ENCODE data around the gene TM4SF4. TPM values are rescaled to one million over a fixed set of nuclear protein-coding genes. Genes with fewer than 3 reads are reported as not detected.
A peak's percentile ranks its signal among the peaks of the same experiment; 100 is the strongest.

Gene TM4SF4
- total and polyA plus RNA-seq, 2 experiments from 2014 or later: not detected

DNA sequence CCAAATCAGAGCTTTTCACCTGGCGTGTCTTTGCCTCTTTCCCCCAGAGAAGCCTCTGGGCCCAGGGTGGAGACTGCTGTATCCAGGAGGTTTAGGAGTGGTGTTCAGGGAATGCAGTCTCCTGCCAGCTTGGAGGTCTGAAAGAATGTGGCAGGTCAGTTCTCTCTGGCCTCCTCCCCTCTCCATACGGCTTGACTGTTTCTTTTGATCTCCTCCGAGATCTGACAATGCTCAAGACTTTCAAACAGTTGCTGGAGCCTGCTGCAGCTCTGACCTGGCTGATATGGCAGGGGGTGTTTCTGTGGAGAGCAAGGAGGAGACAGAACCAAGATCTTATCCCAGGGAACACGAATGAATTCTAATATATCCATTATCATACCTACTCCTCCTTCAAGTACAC is 24.7 kb upstream of the TM4SF4 start:
- H3K36me3 ChIP-seq (ENCODE audit: insufficient read depth): peaks cover 11% of the 10 kb centered on the region; the same call in 1 of the 2 replicates
- Mint-ChIP-seq H3K27me3 (ENCODE audit: insufficient read depth, low read depth, poor library complexity) (peaks cover 6% of the 10 kb centered on the region), H3K9me3 (peaks cover 49% of the 10 kb centered on the region), H3K36me3 (ENCODE audit: low read depth) (peaks cover 29% of the 10 kb centered on the region), H3K4me1 (peaks cover 4% of the 10 kb centered on the region; the same call in 2 of the 3 replicates), H3K4me3 (no peak overlapping the region), H3K27ac (peak overlapping the region; percentile 74; the same call in 1 of the 2 replicates)
- H3K27ac ChIP-seq (ENCODE audit: low read depth): no peak overlapping the region
- H3K79me2 ChIP-seq (replicated peaks; ENCODE audit: insufficient read depth): no peaks in the 10 kb centered on the region
- no peak overlapping the region for H3K4me2 ChIP-seq
- no peaks in the 10 kb centered on the region for H3F3A ChIP-seq (replicated peaks; ENCODE audit: low read depth)
- H2AFZ ChIP-seq: 0 out of 2 replicates have a peak overlapping the region, but pooled peaks have one; percentile 34
- H3K9me2 ChIP-seq (ENCODE audit: insufficient read depth): 0 out of 2 replicates have a peak, but pooled peaks cover 4% of the 10 kb centered on the region
- DNase-seq (ENCODE audit: low spot score) (peak; percentile 20), ATAC-seq (no peak)
- H4K20me1 ChIP-seq (replicated peaks; ENCODE audit: insufficient read depth): no peaks in the 10 kb centered on the region
- H3K27me3 ChIP-seq (ENCODE audit: insufficient read depth): no peaks in the 10 kb centered on the region
- H3K4me1 ChIP-seq (ENCODE audit: insufficient read depth): no peaks in the 10 kb centered on the region
- H3K4me3 ChIP-seq: no peak overlapping the region
- TF ChIP-seq, protein P1, sequence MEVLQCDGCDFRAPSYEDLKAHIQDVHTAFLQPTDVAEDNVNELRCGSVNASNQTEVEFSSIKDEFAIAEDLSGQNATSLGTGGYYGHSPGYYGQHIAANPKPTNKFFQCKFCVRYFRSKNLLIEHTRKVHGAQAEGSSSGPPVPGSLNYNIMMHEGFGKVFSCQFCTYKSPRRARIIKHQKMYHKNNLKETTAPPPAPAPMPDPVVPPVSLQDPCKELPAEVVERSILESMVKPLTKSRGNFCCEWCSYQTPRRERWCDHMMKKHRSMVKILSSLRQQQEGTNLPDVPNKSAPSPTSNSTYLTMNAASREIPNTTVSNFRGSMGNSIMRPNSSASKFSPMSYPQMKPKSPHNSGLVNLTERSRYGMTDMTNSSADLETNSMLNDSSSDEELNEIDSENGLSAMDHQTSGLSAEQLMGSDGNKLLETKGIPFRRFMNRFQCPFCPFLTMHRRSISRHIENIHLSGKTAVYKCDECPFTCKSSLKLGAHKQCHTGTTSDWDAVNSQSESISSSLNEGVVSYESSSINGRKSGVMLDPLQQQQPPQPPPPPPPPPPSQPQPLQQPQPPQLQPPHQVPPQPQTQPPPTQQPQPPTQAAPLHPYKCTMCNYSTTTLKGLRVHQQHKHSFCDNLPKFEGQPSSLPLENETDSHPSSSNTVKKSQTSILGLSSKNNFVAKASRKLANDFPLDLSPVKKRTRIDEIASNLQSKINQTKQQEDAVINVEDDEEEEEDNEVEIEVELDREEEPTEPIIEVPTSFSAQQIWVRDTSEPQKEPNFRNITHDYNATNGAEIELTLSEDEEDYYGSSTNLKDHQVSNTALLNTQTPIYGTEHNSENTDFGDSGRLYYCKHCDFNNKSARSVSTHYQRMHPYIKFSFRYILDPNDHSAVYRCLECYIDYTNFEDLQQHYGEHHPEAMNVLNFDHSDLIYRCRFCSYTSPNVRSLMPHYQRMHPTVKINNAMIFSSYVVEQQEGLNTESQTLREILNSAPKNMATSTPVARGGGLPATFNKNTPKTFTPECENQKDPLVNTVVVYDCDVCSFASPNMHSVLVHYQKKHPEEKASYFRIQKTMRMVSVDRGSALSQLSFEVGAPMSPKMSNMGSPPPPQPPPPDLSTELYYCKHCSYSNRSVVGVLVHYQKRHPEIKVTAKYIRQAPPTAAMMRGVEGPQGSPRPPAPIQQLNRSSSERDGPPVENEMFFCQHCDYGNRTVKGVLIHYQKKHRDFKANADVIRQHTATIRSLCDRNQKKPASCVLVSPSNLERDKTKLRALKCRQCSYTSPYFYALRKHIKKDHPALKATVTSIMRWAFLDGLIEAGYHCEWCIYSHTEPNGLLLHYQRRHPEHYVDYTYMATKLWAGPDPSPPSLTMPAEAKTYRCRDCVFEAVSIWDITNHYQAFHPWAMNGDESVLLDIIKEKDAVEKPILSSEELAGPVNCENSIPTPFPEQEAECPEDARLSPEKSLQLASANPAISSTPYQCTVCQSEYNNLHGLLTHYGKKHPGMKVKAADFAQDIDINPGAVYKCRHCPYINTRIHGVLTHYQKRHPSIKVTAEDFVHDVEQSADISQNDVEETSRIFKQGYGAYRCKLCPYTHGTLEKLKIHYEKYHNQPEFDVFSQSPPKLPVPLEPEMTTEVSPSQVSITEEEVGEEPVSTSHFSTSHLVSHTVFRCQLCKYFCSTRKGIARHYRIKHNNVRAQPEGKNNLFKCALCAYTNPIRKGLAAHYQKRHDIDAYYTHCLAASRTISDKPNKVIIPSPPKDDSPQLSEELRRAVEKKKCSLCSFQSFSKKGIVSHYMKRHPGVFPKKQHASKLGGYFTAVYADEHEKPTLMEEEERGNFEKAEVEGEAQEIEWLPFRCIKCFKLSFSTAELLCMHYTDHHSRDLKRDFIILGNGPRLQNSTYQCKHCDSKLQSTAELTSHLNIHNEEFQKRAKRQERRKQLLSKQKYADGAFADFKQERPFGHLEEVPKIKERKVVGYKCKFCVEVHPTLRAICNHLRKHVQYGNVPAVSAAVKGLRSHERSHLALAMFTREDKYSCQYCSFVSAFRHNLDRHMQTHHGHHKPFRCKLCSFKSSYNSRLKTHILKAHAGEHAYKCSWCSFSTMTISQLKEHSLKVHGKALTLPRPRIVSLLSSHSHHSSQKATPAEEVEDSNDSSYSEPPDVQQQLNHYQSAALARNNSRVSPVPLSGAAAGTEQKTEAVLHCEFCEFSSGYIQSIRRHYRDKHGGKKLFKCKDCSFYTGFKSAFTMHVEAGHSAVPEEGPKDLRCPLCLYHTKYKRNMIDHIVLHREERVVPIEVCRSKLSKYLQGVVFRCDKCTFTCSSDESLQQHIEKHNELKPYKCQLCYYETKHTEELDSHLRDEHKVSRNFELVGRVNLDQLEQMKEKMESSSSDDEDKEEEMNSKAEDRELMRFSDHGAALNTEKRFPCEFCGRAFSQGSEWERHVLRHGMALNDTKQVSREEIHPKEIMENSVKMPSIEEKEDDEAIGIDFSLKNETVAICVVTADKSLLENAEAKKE (CRISPR knock-in tag; IDR thresholded peaks at IDR 0.05): no peak
- no peak for TF ChIP-seq STAT1 (IDR thresholded peaks at IDR 0.05; ENCODE audit: unreplicated experiment)
- TF ChIP-seq, protein P2, sequence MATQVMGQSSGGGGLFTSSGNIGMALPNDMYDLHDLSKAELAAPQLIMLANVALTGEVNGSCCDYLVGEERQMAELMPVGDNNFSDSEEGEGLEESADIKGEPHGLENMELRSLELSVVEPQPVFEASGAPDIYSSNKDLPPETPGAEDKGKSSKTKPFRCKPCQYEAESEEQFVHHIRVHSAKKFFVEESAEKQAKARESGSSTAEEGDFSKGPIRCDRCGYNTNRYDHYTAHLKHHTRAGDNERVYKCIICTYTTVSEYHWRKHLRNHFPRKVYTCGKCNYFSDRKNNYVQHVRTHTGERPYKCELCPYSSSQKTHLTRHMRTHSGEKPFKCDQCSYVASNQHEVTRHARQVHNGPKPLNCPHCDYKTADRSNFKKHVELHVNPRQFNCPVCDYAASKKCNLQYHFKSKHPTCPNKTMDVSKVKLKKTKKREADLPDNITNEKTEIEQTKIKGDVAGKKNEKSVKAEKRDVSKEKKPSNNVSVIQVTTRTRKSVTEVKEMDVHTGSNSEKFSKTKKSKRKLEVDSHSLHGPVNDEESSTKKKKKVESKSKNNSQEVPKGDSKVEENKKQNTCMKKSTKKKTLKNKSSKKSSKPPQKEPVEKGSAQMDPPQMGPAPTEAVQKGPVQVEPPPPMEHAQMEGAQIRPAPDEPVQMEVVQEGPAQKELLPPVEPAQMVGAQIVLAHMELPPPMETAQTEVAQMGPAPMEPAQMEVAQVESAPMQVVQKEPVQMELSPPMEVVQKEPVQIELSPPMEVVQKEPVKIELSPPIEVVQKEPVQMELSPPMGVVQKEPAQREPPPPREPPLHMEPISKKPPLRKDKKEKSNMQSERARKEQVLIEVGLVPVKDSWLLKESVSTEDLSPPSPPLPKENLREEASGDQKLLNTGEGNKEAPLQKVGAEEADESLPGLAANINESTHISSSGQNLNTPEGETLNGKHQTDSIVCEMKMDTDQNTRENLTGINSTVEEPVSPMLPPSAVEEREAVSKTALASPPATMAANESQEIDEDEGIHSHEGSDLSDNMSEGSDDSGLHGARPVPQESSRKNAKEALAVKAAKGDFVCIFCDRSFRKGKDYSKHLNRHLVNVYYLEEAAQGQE (IDR thresholded peaks at IDR 0.05; ENCODE audit: unreplicated experiment): no peak
- no peak for TF ChIP-seq EZH2phosphoT487 (IDR thresholded peaks at IDR 0.05; ENCODE audit: unreplicated experiment)
- no peak for TF ChIP-seq NANOG (IDR thresholded peaks at IDR 0.05; ENCODE audit: borderline replicate concordance)
- no peak for TF ChIP-seq EZH2 (IDR thresholded peaks at IDR 0.05; ENCODE audit: low read depth, unreplicated experiment)
- TF ChIP-seq JUNB (IDR thresholded peaks at IDR 0.05; ENCODE audit: unreplicated experiment): no peak
- no peak for TF ChIP-seq ZNF331 (CRISPR knock-in tag; IDR thresholded peaks at IDR 0.05; ENCODE audit: low read depth)
- TF ChIP-seq, protein P3, sequence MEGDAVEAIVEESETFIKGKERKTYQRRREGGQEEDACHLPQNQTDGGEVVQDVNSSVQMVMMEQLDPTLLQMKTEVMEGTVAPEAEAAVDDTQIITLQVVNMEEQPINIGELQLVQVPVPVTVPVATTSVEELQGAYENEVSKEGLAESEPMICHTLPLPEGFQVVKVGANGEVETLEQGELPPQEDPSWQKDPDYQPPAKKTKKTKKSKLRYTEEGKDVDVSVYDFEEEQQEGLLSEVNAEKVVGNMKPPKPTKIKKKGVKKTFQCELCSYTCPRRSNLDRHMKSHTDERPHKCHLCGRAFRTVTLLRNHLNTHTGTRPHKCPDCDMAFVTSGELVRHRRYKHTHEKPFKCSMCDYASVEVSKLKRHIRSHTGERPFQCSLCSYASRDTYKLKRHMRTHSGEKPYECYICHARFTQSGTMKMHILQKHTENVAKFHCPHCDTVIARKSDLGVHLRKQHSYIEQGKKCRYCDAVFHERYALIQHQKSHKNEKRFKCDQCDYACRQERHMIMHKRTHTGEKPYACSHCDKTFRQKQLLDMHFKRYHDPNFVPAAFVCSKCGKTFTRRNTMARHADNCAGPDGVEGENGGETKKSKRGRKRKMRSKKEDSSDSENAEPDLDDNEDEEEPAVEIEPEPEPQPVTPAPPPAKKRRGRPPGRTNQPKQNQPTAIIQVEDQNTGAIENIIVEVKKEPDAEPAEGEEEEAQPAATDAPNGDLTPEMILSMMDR (conservative IDR thresholded peaks at IDR 0.05; ENCODE audit: low read depth in 2 of 2): no peak
- no peak for TF ChIP-seq ZNF114 (CRISPR knock-in tag; IDR thresholded peaks at IDR 0.05)
- no peak for TF ChIP-seq POLR2AphosphoS5 (IDR thresholded peaks at IDR 0.05; ENCODE audit: low read depth)
- TF ChIP-seq, protein P4, sequence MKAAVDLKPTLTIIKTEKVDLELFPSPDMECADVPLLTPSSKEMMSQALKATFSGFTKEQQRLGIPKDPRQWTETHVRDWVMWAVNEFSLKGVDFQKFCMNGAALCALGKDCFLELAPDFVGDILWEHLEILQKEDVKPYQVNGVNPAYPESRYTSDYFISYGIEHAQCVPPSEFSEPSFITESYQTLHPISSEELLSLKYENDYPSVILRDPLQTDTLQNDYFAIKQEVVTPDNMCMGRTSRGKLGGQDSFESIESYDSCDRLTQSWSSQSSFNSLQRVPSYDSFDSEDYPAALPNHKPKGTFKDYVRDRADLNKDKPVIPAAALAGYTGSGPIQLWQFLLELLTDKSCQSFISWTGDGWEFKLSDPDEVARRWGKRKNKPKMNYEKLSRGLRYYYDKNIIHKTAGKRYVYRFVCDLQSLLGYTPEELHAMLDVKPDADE (IDR thresholded peaks at IDR 0.05): no peak
- no peak for TF ChIP-seq CREB1 (CRISPR knock-in tag; IDR thresholded peaks at IDR 0.05; ENCODE audit: low read depth)

Measured in GM23338 (cell line).